Fibroblast of lung (primary cell): Measurements from ENCODE around the gene TAF12. TPM values are rescaled to one million over a fixed set of nuclear protein-coding genes. Genes with fewer than 3 reads are reported as not detected.
"Not testable (repeated sequence)": the region's sequence is repeated elsewhere in the genome, so short reads cannot be mapped to it uniquely, and the experiment has no call there.

Experiments
- DNase-seq, 2 donors: peaks; one replicate each; pipeline versions ENCODE4 v3.0.0 to v3.0.0-alpha.2; 2010; ENCODE audit warnings: low read depth in 2 of 2
- H2AFZ ChIP-seq: 2 replicates; pipeline ENCODE4 v1.5.1; 2012; ENCODE audit warnings: low read length, control low read depth, inconsistent platforms
- H3K27ac ChIP-seq: 2 replicates; pipeline ENCODE4 v1.5.1; 2011; ENCODE audit warnings: low read length, control low read depth; ENCODE audit not compliant: insufficient read depth
- H3K27me3 ChIP-seq: 2 replicates; pipeline ENCODE4 v1.5.1; 2011; ENCODE audit warnings: mild to moderate bottlenecking, low read length; ENCODE audit not compliant: control insufficient read depth, insufficient read depth
- H3K36me3 ChIP-seq: 2 replicates; pipeline ENCODE4 v1.5.1; 2011; ENCODE audit warnings: low read length; ENCODE audit not compliant: control insufficient read depth, insufficient read depth
- H3K4me1 ChIP-seq: 2 replicates; pipeline ENCODE4 v1.5.1; 2011; ENCODE audit warnings: low read length; ENCODE audit not compliant: control insufficient read depth, insufficient read depth; ENCODE audit errors: extremely low read depth
- H3K4me2 ChIP-seq: 2 replicates; pipeline ENCODE4 v1.5.1; 2011; ENCODE audit warnings: low read length, control low read depth; ENCODE audit not compliant: insufficient read depth; ENCODE audit errors: extremely low read depth
- H3K4me3 ChIP-seq, 4 experiments: fragments of 200-600 bp in 1 of 4; sonication (generic) in 1 of 4; replicated peaks in 1 of 4; 2 replicates each; pipeline ENCODE4 v1.5.1; 2011 to 2016; ENCODE audit warnings: low read length in 4 of 4, low read depth in 3 of 4, mild to moderate bottlenecking in 3 of 4, control low read depth in 2 of 4, inconsistent platforms in 1 of 4, mixed read lengths in 1 of 4; ENCODE audit not compliant: insufficient read depth in 1 of 4; ENCODE audit errors: control extremely low read depth in 1 of 4
- H3K79me2 ChIP-seq: 2 replicates; pipeline ENCODE4 v1.5.1; 2012; ENCODE audit warnings: mild to moderate bottlenecking, low read length, inconsistent platforms; ENCODE audit not compliant: control insufficient read depth, insufficient read depth
- H3K9ac ChIP-seq: 2 replicates; pipeline ENCODE4 v1.5.1; 2011; ENCODE audit warnings: mild to moderate bottlenecking, low read length, control low read depth; ENCODE audit not compliant: insufficient read depth
- H3K9me3 ChIP-seq: 2 replicates; pipeline ENCODE4 v1.5.1; 2012; ENCODE audit warnings: low read depth, low read length; ENCODE audit not compliant: control insufficient read depth, insufficient read depth
- H4K20me1 ChIP-seq: 2 replicates; pipeline ENCODE4 v1.5.1; 2011; ENCODE audit warnings: low read length; ENCODE audit not compliant: control insufficient read depth, insufficient read depth; ENCODE audit errors: extremely low read depth
- EZH2 ChIP-seq: IDR thresholded peaks from 2 replicates; pipeline ENCODE4 v1.5.1; 2012; ENCODE audit warnings: low read length, control low read depth, mild to moderate bottlenecking; ENCODE audit errors: missing control alignments
- polyA plus RNA-seq, 2 donors: library from polyadenylated mRNA; depleted of rRNA in 1 of 2; stranded (reverse) in 1 of 2; unstranded in 1 of 2; fragments of >200 nt; gene quantifications; 2 replicates each; pipeline ENCODE4 v1.2.1, GENCODE V29; 2011 to 2012; ENCODE audit warnings: missing spikeins in 1 of 2
- total RNA-seq: library from RNA; depleted of rRNA; stranded (reverse); fragments of >200 nt; gene quantifications from 2 replicates; pipeline ENCODE4 v1.2.1, GENCODE V29; 2014
- TF ChIP-seq, protein P1 (sequence below), 2 donors: IDR thresholded peaks in 1 of 2; conservative IDR thresholded peaks in 1 of 2; 1 replicate in 1 of 2; 2 replicates in 1 of 2; pipeline ENCODE4 v1.5.1; 2011 to 2012; ENCODE audit warnings: low read length in 2 of 2, control low read depth in 1 of 2, inconsistent platforms in 1 of 2, low read depth in 1 of 2, mild to moderate bottlenecking in 1 of 2

Gene TAF12
- total and polyA plus RNA-seq, 2 donors (not counting 1 experiment from before 2014, with no cell fraction given): 49.7 to 52.2 TPM

DNA sequence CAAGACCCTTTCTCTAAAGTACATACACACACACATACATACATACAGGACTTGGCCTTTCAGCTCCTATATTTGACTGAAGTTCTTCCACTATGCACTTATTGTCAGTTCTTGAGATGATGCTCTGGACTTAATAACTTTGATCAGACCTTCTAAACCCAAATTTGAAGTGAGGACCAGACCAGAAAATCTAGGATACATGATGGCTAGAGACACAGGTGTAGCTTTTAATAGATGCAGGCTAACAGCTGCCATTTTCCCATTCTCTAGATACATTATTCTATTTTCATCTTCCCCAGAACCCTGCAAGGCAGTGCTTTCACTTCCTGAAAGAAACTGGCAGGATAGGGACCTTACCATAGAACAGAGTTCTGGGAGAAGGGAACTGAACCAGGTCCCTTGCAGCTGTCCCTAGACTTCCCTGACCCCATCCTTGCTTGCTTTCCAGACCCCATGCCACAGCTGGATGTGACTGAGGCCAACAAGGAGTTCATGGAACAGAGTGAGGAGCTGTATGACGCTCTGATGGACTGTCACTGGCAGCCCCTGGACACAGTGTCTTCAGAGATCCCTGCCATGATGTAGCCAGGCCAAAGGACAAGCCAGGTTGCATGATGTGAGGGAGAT, 65.7 kb downstream of the TAF12 start:
- Histone ChIP-seq H3K4me1 (peaks cover 10% of the 10 kb centered on the region), H3K79me2 (peaks cover 31% of the 10 kb centered on the region), H3K4me3 (no peak overlapping the region), H3K27me3 (no peaks in the 10 kb centered on the region), H3K36me3 (peaks cover 13% of the 10 kb centered on the region), H3K9me3 (no peaks in the 10 kb centered on the region), H3K4me2 (no peak overlapping the region), H4K20me1 (peaks cover 3% of the 10 kb centered on the region), H3K27ac (no peak overlapping the region), H3K9ac (no peak overlapping the region), H2AFZ (no peak overlapping the region)
- no peak for TF ChIP-seq EZH2
- TF ChIP-seq, protein P1, sequence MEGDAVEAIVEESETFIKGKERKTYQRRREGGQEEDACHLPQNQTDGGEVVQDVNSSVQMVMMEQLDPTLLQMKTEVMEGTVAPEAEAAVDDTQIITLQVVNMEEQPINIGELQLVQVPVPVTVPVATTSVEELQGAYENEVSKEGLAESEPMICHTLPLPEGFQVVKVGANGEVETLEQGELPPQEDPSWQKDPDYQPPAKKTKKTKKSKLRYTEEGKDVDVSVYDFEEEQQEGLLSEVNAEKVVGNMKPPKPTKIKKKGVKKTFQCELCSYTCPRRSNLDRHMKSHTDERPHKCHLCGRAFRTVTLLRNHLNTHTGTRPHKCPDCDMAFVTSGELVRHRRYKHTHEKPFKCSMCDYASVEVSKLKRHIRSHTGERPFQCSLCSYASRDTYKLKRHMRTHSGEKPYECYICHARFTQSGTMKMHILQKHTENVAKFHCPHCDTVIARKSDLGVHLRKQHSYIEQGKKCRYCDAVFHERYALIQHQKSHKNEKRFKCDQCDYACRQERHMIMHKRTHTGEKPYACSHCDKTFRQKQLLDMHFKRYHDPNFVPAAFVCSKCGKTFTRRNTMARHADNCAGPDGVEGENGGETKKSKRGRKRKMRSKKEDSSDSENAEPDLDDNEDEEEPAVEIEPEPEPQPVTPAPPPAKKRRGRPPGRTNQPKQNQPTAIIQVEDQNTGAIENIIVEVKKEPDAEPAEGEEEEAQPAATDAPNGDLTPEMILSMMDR (conservative IDR thresholded peaks at IDR 0.05 in 1 of 2, IDR thresholded peaks at IDR 0.05 in 1 of 2; ENCODE audit: low read depth in 1 of 2, low read length in 2 of 2): no peak
- DNase-seq: no peak

DNA sequence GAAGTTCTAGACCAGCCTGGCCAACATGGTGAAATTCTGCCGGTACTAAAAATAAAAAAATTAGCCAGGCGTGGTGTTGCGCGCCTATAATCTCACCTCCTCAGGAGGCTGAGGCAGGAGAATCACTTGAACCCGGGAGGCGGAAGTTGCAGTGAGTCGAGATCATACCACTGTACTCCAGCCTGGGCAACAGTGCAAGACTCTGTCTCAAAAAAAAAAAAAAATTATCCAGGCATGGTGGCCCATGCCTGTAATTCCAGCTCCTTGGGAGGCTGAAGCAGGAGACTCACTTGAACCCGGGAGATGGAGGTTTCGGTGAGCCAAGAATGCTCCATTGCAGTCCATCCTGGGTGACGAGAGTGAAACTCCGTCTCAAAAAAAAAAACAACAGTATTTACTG, 69.3 kb downstream of the TAF12 start:
- H2AFZ ChIP-seq: no peak overlapping the region
- H3K4me1 ChIP-seq: no peaks in the 10 kb centered on the region
- DNase-seq: no peak
- H3K4me3 ChIP-seq: no peak overlapping the region
- no peaks in the 10 kb centered on the region for H3K27me3 ChIP-seq
- no peaks in the 10 kb centered on the region for H3K9me3 ChIP-seq
- no peak overlapping the region for H3K27ac ChIP-seq
- peaks cover under 1% of the 10 kb centered on the region for H3K79me2 ChIP-seq
- H3K9ac ChIP-seq: no peak overlapping the region
- peaks cover 8% of the 10 kb centered on the region for H3K36me3 ChIP-seq
- no peaks in the 10 kb centered on the region for H4K20me1 ChIP-seq
- TF ChIP-seq EZH2: no peak
- TF ChIP-seq, protein P1 (conservative IDR thresholded peaks at IDR 0.05 in 1 of 2, IDR thresholded peaks at IDR 0.05 in 1 of 2; ENCODE audit: low read depth in 1 of 2, low read length in 2 of 2): no peak
- H3K4me2 ChIP-seq: no peak overlapping the region

DNA sequence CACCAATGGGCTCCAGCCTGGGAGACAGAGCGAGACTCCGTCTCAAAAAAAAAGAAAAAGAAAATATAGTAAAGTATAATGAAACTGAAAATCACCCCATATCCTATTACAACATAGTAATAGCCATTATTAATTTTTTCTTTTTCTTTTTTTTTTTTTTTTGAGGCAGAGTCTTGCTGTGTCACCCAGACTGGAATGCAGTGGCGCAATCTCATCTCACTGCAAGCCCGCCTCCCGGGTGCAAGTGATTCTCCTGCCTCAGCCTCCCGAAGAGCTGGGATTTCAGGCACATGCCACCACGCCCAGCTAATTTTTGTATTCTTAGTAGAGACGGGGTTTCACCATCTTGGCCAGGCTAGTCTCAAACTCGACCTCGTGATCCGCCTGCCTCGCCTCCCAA, 70.0 kb downstream of the TAF12 start:
- H3K79me2 ChIP-seq, H3K36me3 ChIP-seq, H4K20me1 ChIP-seq, H3K27ac ChIP-seq, H3K4me1 ChIP-seq, H3K27me3 ChIP-seq, H2AFZ ChIP-seq, H3K4me3 ChIP-seq, H3K9ac ChIP-seq, H3K4me2 ChIP-seq, H3K9me3 ChIP-seq: not testable (repeated sequence)
- DNase-seq: peak; percentile 44 to 78
